Ishikawa (cell line): ENCODE data around the gene RABAC1.

Experiments used
- CEBPB ChIP-seq: IDR thresholded peaks from 2 replicates; pipeline ENCODE4 v1.6.1; 2012
- EP300 ChIP-seq: IDR thresholded peaks from 2 replicates; pipeline ENCODE4 v1.6.1; 2012; ENCODE audit warnings: borderline replicate concordance
- TAF1 ChIP-seq: IDR thresholded peaks from 2 replicates; pipeline ENCODE4 v1.6.1; 2012; ENCODE audit warnings: low read depth, mild to moderate bottlenecking
- YY1 ChIP-seq: IDR thresholded peaks from 2 replicates; pipeline ENCODE4 v1.6.1; 2012; ENCODE audit warnings: low read depth

DNA sequence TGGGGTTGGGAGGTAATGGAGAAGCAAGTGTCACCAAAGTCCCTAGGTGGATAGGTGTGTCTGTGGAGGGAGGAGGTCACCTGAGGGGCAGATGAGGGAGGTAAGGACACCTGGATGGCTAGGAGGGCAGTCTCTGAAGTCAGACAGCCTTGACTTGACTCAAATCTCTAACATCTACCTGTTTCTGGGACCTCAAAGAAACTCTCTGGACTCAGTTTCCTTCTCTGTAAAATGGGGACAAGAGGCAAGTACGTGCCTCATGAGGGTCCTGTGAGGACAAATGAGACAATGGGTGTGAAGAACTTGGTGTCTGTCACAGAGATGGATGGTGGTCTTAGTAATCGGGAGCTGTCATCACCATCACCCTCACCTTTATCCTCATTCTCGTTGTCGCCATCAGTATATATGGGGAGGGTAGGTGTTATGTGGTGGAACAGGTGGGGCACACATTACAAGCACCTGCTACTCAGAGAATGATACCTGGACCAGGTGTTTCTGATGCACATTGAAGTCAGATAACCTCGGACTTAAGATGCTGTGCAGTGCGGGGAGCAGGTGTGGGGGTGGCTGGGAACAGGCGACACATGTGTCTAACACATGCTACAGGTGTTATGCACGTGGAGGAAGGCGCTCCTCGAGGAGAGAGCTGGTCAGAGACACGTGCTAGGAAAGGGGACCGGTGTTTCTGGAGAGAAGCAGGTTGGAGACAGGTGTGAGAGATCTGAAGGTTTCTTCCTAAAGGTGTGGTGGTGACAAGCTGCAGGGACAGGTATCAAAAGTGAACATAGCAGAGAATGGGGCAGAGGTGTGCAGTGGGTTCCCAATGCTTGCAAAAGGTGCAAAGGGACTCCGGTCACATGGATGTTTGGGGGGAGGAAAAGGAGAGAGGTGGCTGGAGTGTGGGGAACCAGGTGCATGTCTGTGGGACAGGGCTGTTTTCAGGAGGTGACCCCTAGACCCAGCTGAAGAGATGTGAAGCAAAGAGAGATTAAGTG is 34.7 kb downstream of the RABAC1 start:
- TF ChIP-seq YY1 (no peak), EP300 (no peak), CEBPB (no peak), TAF1 (no peak)
